C4-2B (cell line): ENCODE data around the gene LILRB2.

ENCODE experiments used
- CTCF ChIP-seq: fragments of 450-650 bp; conservative IDR thresholded peaks from 2 replicates; pipeline ENCODE4 v1.5.1; 2017; ENCODE audit warnings: mild to moderate bottlenecking
- ZFX ChIP-seq: fragments of 450-650 bp; IDR thresholded peaks from 2 replicates; pipeline ENCODE4 v1.6.1; 2017

- TF ChIP-seq ZFX (no peak), CTCF (no peak)
Observed at GRCh38 chr19:54311486-54311885, 30.6 kb upstream of the LILRB2 start.
